ENCODE data around the gene DOC2B.

DNA sequence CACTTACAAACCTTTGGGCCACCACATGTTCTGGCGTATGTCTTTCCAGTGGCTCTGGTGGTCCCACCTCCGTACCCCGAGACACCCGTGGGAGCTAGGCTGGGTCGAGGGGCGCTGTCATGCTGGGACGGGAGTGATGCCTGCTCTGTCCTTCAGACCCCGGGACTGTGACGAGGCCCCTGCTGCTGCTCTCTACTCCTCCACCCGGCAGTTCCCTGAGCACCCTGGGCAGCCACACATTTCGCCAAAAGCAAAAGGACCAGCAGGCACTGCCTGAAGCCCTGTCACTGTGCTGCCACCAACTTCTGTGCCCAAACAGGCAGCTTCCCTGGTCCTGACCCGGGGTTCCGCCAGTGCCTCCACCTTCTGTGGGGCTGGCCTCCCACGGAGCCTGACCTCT is 15.5 kb downstream of the DOC2B start:
- TF ChIP-seq EZH2 (IDR thresholded peaks at IDR 0.05; ENCODE audit: borderline replicate concordance, low read depth, low read length) (no peak), ZNF76 (CRISPR knock-in tag; IDR thresholded peaks at IDR 0.05; ENCODE audit: borderline replicate concordance) (no peak), NR4A1 (CRISPR knock-in tag; IDR thresholded peaks at IDR 0.05) (no peak), NR4A1 (tag; IDR thresholded peaks at IDR 0.05) (no peak)
